Measurements from ENCODE around the gene C12orf42. TPM values are rescaled to one million over a fixed set of nuclear protein-coding genes. Genes with fewer than 3 reads are reported as not detected.

The C12orf42 gene
- total RNA-seq, 4 donors from 2014 or later = 1.2 TPM; not detected in 3

- no peak for DNase-seq (ENCODE audit: low spot score in 2 of 2)
- H3K4me3 ChIP-seq = no peak overlapping the region
- H3K9me3 ChIP-seq = no peaks in the 10 kb centered on the region
- H3K36me3 ChIP-seq = no peaks in the 10 kb centered on the region
- no peaks in the 10 kb centered on the region for H3K27me3 ChIP-seq
- no peak overlapping the region for H3K27ac ChIP-seq
- no peaks in the 10 kb centered on the region for H3K4me1 ChIP-seq
- TF ChIP-seq EP300 (IDR thresholded peaks at IDR 0.05) (no peak), CTCF (IDR thresholded peaks at IDR 0.05) (no peak), POLR2A (IDR thresholded peaks at IDR 0.05) (no peak)
- 84 to 87% methylated on average over 4 of the region's 4 CpGs for WGBS, 2 donors
Observed at GRCh38 chr12:103373088-103373523, 122.7 kb downstream of the C12orf42 start.

- Histone ChIP-seq H3K27me3 (no peaks in the 10 kb centered on the region), H3K9me3 (no peaks in the 10 kb centered on the region), H3K4me1 (no peaks in the 10 kb centered on the region), H3K4me3 (no peak overlapping the region), H3K27ac (no peak overlapping the region), H3K36me3 (no peaks in the 10 kb centered on the region)
- no peak for DNase-seq (ENCODE audit: low spot score in 2 of 2)
- no peak for TF ChIP-seq EP300 (IDR thresholded peaks at IDR 0.05)
- no peak for TF ChIP-seq CTCF (IDR thresholded peaks at IDR 0.05)
- no peak for TF ChIP-seq POLR2A (IDR thresholded peaks at IDR 0.05)
- WGBS, 2 donors = 91 to 97% methylated on average over 1 of the region's 1 CpG
Observed at GRCh38 chr12:103369929-103370328, 125.8 kb downstream of the C12orf42 start.

- H3K9me3 ChIP-seq = no peaks in the 10 kb centered on the region
- H3K4me1 ChIP-seq = no peaks in the 10 kb centered on the region
- no peak overlapping the region for H3K27ac ChIP-seq
- no peaks in the 10 kb centered on the region for H3K27me3 ChIP-seq
- no peak for DNase-seq (ENCODE audit: low spot score in 2 of 2)
- no peak overlapping the region for H3K4me3 ChIP-seq
- no peaks in the 10 kb centered on the region for H3K36me3 ChIP-seq
- TF ChIP-seq POLR2A (IDR thresholded peaks at IDR 0.05) (no peak), EP300 (IDR thresholded peaks at IDR 0.05) (no peak), CTCF (IDR thresholded peaks at IDR 0.05) (no peak)
- WGBS, 2 donors = 92 to 97% methylated on average over 1 of the region's 1 CpG
Observed at GRCh38 chr12:103368167-103368566, 127.6 kb downstream of the C12orf42 start.

GRCh38 chr12:103354403-103354802 is 141.4 kb downstream of the C12orf42 start:
- peaks cover 0 to 3% (median 0%) of the 10 kb centered on the region in 4 donors for H3K9me3 ChIP-seq
- H3K27me3 ChIP-seq = no peaks in the 10 kb centered on the region
- H3K4me3 ChIP-seq = no peak overlapping the region
- 73 to 90% methylated on average over 2 of the region's 2 CpGs for WGBS, 2 donors
- H3K27ac ChIP-seq = no peak overlapping the region
- no peaks in the 10 kb centered on the region for H3K36me3 ChIP-seq
- TF ChIP-seq EP300 (IDR thresholded peaks at IDR 0.05) (no peak), POLR2A (IDR thresholded peaks at IDR 0.05) (no peak), CTCF (IDR thresholded peaks at IDR 0.05) (no peak)
- no peak for DNase-seq (ENCODE audit: low spot score in 2 of 2)
- H3K4me1 ChIP-seq = no peaks in the 10 kb centered on the region

- H3K27ac ChIP-seq = no peak overlapping the region
- TF ChIP-seq EP300 (IDR thresholded peaks at IDR 0.05) (no peak), POLR2A (IDR thresholded peaks at IDR 0.05) (no peak), CTCF (IDR thresholded peaks at IDR 0.05) (no peak)
- no peak overlapping the region for H3K4me3 ChIP-seq
- no peaks in the 10 kb centered on the region for H3K27me3 ChIP-seq
- H3K4me1 ChIP-seq = no peaks in the 10 kb centered on the region
- H3K36me3 ChIP-seq = no peaks in the 10 kb centered on the region
- WGBS, 2 donors = 89 to 93% methylated on average over 4 of the region's 4 CpGs
- H3K9me3 ChIP-seq = peaks cover 0 to 3% (median 0%) of the 10 kb centered on the region in 4 donors
- no peak for DNase-seq (ENCODE audit: low spot score in 2 of 2)
Observed at GRCh38 chr12:103353913-103354312, 141.9 kb downstream of the C12orf42 start.

Measured in tibial nerve (tissue), 4 donors.